GM23338 (cell line): ENCODE data around the gene ZNF783. TPM values are rescaled to one million over a fixed set of nuclear protein-coding genes. Genes with fewer than 3 reads are reported as not detected.

Experiments
- ATAC-seq: fragments of 200-7000 bp; cut with Tn5 transposase; 3 replicates; pipeline ENCODE4 v1.9.1; 2020
- DNase-seq: peaks from one replicate; pipeline ENCODE4 v3.0.0-alpha.2; 2015; ENCODE audit warnings: low spot score
- H2AFZ ChIP-seq: fragments of 200-600 bp; sonication (generic); 2 replicates; pipeline ENCODE4 v1.8.0; 2016; ENCODE audit warnings: antibody characterized with exemption, mild to moderate bottlenecking, moderate library complexity
- H3F3A ChIP-seq: fragments of 200-600 bp; sonication (generic); replicated peaks from 2 replicates; pipeline ENCODE4 v1.8.0; 2017; ENCODE audit warnings: antibody characterized with exemption, mixed run types, low read depth
- H3K27ac ChIP-seq: fragments of 200-600 bp; sonication (generic); 2 replicates; pipeline ENCODE4 v1.6.1; 2016; ENCODE audit warnings: low read depth
- H3K27me3 ChIP-seq: fragments of 200-600 bp; sonication (generic); 2 replicates; pipeline ENCODE4 v1.8.0; 2016; ENCODE audit warnings: mild to moderate bottlenecking, mixed run types, moderate library complexity; ENCODE audit not compliant: insufficient read depth
- H3K36me3 ChIP-seq: fragments of 200-600 bp; sonication (generic); 2 replicates; pipeline ENCODE4 v1.8.0; 2016; ENCODE audit warnings: mild to moderate bottlenecking; ENCODE audit not compliant: insufficient read depth
- H3K4me1 ChIP-seq: fragments of 200-600 bp; sonication (generic); 2 replicates; pipeline ENCODE4 v1.8.0; 2016; ENCODE audit warnings: mild to moderate bottlenecking, moderate library complexity; ENCODE audit not compliant: insufficient read depth
- H3K4me2 ChIP-seq: fragments of 200-600 bp; sonication (generic); 2 replicates; pipeline ENCODE4 v1.7.1; 2017; ENCODE audit warnings: mixed run types
- H3K4me3 ChIP-seq: fragments of 200-600 bp; sonication (generic); 2 replicates; pipeline ENCODE4 v1.6.1; 2016; ENCODE audit warnings: mixed run types
- H3K79me2 ChIP-seq: fragments of 200-600 bp; sonication (generic); replicated peaks from 2 replicates; pipeline ENCODE4 v1.8.0; 2017; ENCODE audit warnings: mild to moderate bottlenecking; ENCODE audit not compliant: insufficient read depth
- H3K9me2 ChIP-seq: fragments of 200-600 bp; sonication (generic); 2 replicates; pipeline ENCODE4 v1.8.0; 2017; ENCODE audit not compliant: insufficient read depth
- H4K20me1 ChIP-seq: fragments of 200-600 bp; sonication (generic); replicated peaks from 2 replicates; pipeline ENCODE4 v1.8.0; 2017; ENCODE audit warnings: mild to moderate bottlenecking; ENCODE audit not compliant: insufficient read depth
- H3K27ac Mint-ChIP-seq: 2 replicates; pipeline ENCODE4 v1.8.0; 2020; ENCODE audit warnings: inconsistent platforms, mild to moderate bottlenecking, moderate library complexity, mixed read lengths
- H3K27me3 Mint-ChIP-seq: 3 replicates; pipeline ENCODE4 v1.8.0; 2022; ENCODE audit warnings: low read depth, mild to moderate bottlenecking, moderate library complexity, mixed read lengths, inconsistent platforms; ENCODE audit not compliant: insufficient read depth, poor library complexity
- H3K36me3 Mint-ChIP-seq: 3 replicates; pipeline ENCODE4 v1.8.0; 2021; ENCODE audit warnings: low read depth, mild to moderate bottlenecking, inconsistent platforms, moderate library complexity, mixed read lengths
- H3K4me1 Mint-ChIP-seq: 3 replicates; pipeline ENCODE4 v1.8.0; 2020; ENCODE audit warnings: mild to moderate bottlenecking, inconsistent platforms, mixed read lengths
- H3K4me3 Mint-ChIP-seq: 3 replicates; pipeline ENCODE4 v1.8.0; 2021; ENCODE audit warnings: moderate library complexity, mild to moderate bottlenecking, inconsistent platforms, mixed read lengths
- H3K9me3 Mint-ChIP-seq: 3 replicates; pipeline ENCODE4 v1.8.0; 2020; ENCODE audit warnings: moderate library complexity, mild to moderate bottlenecking, inconsistent platforms, mixed read lengths
- CREB1 ChIP-seq: fragments of 250-450 bp; sonication (Bioruptor Pico); IDR thresholded peaks from 2 replicates; pipeline ENCODE4 v1.5.0; 2020; ENCODE audit warnings: low read depth, mild to moderate bottlenecking, moderate library complexity
- EZH2 ChIP-seq: fragments of 200-600 bp; sonication (generic); IDR thresholded peaks from one replicate; pipeline ENCODE4 v1.8.0; 2017; ENCODE audit warnings: antibody characterized with exemption, mild to moderate bottlenecking, low read depth; ENCODE audit not compliant: unreplicated experiment
- EZH2phosphoT487 ChIP-seq: fragments of 200-600 bp; sonication (generic); IDR thresholded peaks from one replicate; pipeline ENCODE4 v1.8.1; 2018; ENCODE audit warnings: antibody characterized with exemption; ENCODE audit not compliant: unreplicated experiment
- NANOG ChIP-seq: IDR thresholded peaks from 2 replicates; pipeline ENCODE4 v1.6.1; 2016; ENCODE audit warnings: antibody characterized with exemption, borderline replicate concordance
- REST ChIP-seq: IDR thresholded peaks from one replicate; pipeline ENCODE4 v1.6.1; 2018; ENCODE audit warnings: antibody characterized with exemption; ENCODE audit not compliant: unreplicated experiment
- STAT1 ChIP-seq: IDR thresholded peaks from one replicate; pipeline ENCODE4 v1.6.1; 2016; ENCODE audit warnings: antibody characterized with exemption; ENCODE audit not compliant: unreplicated experiment
- ZNF114 ChIP-seq: fragments of 250-450 bp; sonication (Bioruptor Pico); IDR thresholded peaks from 2 replicates; pipeline ENCODE4 v1.5.0; 2020; ENCODE audit warnings: mild to moderate bottlenecking, moderate library complexity
- polyA plus RNA-seq: library from polyadenylated mRNA; unstranded; fragments of >200 nt; fragmentation: Nextera tagmentation; extraction: Ambion mirVana; gene quantifications from 2 replicates; pipeline ENCODE4 v1.2.1, GENCODE V29; 2016
- total RNA-seq: library from RNA; depleted of rRNA; stranded (reverse); fragments of >200 nt; shearing (Covaris generic); gene quantifications from 2 replicates; pipeline ENCODE4 v1.2.3, GENCODE V29; 2014
- TF ChIP-seq, protein P1 (sequence below), 2 experiments: fragments of 200-600 bp in 1 of 2; sonication (generic) in 1 of 2; conservative IDR thresholded peaks; 2 replicates each; pipeline versions ENCODE4 v1.5.1 to v1.6.1; 2016 to 2017; ENCODE audit warnings: antibody characterized with exemption in 2 of 2, low read depth in 2 of 2, mild to moderate bottlenecking in 2 of 2, moderate library complexity in 1 of 2
- TF ChIP-seq, protein P2 (sequence below): IDR thresholded peaks from 2 replicates; pipeline ENCODE4 v1.6.1; 2016; ENCODE audit warnings: antibody characterized with exemption

The ZNF783 gene
- total and polyA plus RNA-seq, 2 experiments from 2014 or later: 2.1 to 9.0 TPM

DNA sequence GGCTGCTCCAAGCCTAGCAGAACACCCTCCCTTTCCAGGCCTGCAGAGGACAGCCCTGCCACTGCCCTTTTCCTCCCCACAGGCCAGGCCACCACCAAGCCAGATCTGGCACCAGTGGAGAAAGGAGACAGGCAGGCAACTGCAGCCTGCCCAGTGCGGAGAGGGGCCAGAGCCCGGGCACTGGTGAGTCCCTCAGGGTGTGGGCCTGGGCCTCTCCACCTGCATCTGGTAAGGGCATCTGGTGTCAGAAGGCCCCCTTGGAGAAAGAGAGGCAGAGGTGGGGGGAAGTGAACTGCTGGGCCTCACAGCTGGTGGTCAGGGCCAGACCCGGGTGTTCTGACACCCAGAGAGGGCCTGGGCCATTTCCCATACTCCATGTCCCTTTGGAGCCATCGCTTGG, 27.9 kb downstream of the ZNF783 start (continued):
- TF ChIP-seq, protein P1, sequence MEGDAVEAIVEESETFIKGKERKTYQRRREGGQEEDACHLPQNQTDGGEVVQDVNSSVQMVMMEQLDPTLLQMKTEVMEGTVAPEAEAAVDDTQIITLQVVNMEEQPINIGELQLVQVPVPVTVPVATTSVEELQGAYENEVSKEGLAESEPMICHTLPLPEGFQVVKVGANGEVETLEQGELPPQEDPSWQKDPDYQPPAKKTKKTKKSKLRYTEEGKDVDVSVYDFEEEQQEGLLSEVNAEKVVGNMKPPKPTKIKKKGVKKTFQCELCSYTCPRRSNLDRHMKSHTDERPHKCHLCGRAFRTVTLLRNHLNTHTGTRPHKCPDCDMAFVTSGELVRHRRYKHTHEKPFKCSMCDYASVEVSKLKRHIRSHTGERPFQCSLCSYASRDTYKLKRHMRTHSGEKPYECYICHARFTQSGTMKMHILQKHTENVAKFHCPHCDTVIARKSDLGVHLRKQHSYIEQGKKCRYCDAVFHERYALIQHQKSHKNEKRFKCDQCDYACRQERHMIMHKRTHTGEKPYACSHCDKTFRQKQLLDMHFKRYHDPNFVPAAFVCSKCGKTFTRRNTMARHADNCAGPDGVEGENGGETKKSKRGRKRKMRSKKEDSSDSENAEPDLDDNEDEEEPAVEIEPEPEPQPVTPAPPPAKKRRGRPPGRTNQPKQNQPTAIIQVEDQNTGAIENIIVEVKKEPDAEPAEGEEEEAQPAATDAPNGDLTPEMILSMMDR (conservative IDR thresholded peaks at IDR 0.05; ENCODE audit: low read depth in 2 of 2): no peak

DNA sequence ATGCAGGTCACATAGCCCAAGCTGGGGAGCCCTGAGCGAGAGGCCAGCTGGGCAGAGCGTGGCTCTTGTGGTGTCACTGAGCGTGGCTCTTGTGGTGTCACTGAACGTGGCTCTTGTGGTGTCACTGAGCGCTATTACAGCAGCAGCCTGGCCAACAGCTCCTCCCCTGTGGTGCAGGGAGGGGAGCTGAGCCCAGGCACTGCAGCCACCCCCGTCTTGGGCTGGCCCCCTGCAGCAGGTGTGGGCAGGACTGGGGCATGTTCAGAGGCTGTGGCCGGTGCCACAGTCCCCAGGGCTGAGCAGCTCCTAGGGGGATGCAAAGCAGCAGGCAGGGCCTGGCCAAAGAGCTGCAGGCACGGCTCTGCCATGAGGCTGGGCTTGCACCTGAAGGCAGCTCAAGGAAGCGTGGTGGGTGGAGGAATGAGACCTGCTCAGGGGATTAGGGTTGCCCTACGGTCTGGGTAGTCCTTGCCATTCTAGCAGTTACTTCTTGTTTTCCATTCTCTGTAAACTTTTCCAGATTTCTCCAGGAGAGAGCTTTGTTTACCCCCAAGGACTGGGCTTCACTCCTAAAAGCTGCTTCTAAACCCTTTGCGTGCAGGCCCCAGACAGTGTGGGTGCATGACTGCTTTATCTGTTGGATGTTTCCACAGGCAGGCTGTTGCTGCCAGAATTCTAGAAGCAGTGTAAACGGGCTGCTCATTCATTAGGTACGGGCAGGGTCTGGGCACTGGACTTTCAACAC, 29.2 kb downstream of the ZNF783 start:
- Mint-ChIP-seq H3K27me3 (peaks cover 13% of the 10 kb centered on the region), H3K9me3 (no peaks in the 10 kb centered on the region), H3K36me3 (peaks cover 2% of the 10 kb centered on the region; the same call in 2 of the 3 replicates), H3K27ac (no peak overlapping the region), H3K4me1 (peaks cover 14% of the 10 kb centered on the region), H3K4me3 (no peak overlapping the region)
- H3K79me2 ChIP-seq: no peaks in the 10 kb centered on the region
- H3K4me2 ChIP-seq: no peak overlapping the region
- no peaks in the 10 kb centered on the region for H4K20me1 ChIP-seq
- no peaks in the 10 kb centered on the region for H3K27me3 ChIP-seq
- no peak for ATAC-seq
- H3K4me3 ChIP-seq: no peak overlapping the region
- H3K27ac ChIP-seq: no peak overlapping the region
- no peak for DNase-seq
- no peaks in the 10 kb centered on the region for H3K9me2 ChIP-seq
- no peaks in the 10 kb centered on the region for H3F3A ChIP-seq
- H3K36me3 ChIP-seq: no peaks in the 10 kb centered on the region
- H2AFZ ChIP-seq: no peak overlapping the region
- H3K4me1 ChIP-seq: no peaks in the 10 kb centered on the region
- TF ChIP-seq REST (no peak), CREB1 (CRISPR knock-in tag) (no peak), NANOG (no peak), ZNF114 (CRISPR knock-in tag) (no peak), EZH2phosphoT487 (no peak), EZH2 (no peak), STAT1 (no peak)
- TF ChIP-seq, protein P1 (conservative IDR thresholded peaks at IDR 0.05; ENCODE audit: low read depth in 2 of 2): no peak
- TF ChIP-seq, protein P2, sequence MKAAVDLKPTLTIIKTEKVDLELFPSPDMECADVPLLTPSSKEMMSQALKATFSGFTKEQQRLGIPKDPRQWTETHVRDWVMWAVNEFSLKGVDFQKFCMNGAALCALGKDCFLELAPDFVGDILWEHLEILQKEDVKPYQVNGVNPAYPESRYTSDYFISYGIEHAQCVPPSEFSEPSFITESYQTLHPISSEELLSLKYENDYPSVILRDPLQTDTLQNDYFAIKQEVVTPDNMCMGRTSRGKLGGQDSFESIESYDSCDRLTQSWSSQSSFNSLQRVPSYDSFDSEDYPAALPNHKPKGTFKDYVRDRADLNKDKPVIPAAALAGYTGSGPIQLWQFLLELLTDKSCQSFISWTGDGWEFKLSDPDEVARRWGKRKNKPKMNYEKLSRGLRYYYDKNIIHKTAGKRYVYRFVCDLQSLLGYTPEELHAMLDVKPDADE: no peak
